Fibroblast of gingiva (primary cell): ENCODE results near the gene NXF1.
"Not testable (repeated sequence)": the region's sequence is repeated elsewhere in the genome, so short reads cannot be mapped to it uniquely, and the experiment has no call there.

Experiments used
- DNase-seq: peaks from one replicate; pipeline ENCODE4 v3.0.0-alpha.2; 2011; ENCODE audit warnings: low read depth

Gene NXF1

DNA sequence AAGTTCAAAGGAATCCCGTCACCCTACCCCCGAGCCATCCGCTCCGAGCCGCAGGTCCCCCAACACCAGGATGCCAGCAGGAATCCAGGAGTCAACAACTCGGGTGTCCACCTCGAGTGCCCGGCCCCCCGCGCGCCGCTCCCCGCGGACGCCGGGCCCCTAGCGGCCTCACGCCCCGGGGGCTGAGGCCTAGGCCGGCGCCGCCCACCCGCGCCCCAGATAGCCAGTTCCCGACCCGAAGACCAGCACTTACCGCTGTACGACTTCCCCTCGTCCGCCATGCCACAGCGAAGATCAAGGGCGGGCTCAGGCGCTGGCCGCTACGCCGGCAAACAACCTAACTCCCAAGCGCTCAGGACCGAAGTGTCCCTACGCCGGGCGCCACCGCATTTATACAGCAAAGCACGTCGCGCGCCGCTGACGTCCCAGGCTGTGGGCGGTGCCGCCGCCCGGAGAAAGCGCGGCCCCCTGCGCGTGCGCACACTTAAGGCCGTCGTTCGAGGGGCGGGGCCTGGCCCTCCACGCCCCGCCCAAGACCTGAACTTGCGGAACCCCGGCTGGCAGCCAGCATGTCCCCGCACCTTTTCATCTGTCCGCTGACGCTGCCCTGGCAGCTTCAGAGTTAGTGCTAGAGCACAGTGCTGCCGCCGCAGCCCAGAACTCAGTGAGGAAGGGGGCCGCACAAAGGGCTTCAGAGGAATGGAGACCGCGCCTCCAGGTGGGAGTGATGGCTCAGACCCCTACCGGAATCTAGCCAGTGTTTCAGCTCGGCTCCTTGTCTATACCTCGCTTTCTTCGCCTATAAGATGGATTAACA, at the start of gene NXF1:
NXF1 (minus strand) TSS at position 365 of the 817 bp plus-strand sequence; CDS start at position 281, 84 bp downstream.
- peak; percentile 95 for DNase-seq

GRCh38 chr11:62854013-62854824, 49.0 kb upstream of the NXF1 start:
- DNase-seq = no peak

DNA sequence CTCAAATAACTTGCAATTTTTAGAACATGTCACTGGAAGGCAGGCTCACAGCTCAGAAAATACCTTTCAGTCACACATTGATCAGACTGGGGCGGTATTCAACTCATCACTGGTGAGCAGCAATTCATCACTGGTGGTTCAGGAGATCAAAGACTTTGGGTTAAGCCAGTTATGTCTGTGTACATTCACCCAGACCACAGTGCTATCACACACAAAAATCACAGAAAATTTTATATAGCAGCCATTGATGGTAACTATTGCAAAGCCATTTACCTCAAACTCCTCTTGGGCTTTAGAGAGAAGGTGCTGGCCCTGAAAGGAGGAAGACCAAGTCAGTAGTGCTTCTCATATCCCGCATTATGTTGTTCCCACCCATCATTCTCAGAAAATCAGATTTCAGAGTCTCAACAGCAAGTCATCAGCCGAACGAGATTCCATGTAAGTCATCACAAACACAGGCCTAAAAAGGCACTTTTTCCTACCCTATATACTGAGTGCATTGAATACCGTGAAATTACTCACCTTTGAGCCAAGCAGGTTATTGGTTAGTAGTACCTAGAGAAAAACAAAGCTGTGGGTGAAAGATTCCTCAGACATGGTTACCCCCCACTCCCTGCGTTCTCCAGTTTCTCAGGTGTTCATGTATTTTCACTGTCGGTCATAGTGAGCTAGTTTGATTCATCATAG, 48.2 kb upstream of the NXF1 start:
- DNase-seq = no peak

DNA sequence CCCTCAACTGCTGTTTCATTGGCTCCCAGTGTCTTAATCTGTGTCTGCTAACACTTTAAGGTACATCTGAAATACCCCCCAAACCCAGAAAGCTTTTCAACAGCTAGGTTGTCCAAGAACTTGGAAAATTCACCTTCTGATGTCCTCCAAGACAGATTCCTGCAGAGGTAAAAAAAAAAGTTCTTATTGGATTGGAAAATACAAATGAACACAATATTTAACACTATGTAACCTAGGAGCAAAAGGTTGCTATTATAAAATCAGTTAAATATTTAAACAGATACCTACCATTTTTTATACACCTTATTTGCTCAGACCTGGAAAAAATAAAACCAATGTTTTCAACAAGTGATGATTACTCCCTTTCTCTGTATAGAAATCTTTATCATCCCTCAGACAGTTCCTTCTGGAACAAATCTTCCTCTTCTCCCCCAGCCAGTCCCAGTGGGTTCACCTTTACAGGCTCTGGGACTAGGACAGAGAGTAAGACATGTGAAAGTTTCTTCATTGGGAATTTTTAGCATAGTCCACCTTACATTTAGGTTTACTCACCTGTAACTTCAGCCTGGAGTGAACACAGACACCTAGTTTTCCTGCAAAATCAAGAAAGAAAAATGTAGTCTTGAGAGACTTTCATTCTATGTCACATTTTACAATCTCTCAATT, 47.4 kb upstream of the NXF1 start:
- DNase-seq = no peak

DNA sequence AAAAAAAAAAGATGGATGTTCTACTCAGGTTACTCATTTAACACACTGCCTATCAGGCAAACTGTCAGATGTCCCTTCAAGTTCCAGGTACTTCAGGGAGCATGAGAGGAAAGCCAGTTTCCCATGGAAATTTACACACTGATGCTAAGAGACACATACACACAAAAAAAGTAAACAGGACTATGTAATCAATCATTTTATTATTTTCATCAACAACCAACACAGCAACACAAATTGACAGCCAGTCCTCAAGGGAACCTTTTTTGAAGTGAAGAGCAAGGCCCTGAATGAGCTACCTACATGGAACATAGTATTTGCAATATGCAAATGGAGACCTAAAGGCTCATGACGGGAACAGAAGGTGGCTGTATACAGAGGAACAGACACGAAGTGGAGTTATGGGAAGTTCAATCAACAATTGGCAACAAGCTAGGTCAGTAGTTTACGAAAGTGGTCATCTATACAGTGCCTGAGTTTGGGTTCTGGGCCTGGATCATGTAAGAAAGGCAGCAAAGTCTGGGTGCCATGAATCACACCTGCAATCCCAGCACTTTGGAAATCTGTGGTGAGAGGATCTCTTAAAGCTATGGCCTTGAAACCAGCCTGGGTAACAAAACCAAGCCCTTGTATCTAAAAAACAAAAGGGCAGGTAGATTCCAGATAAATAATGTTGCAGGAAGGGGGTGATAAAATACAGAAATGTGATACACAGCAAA, 46.7 kb upstream of the NXF1 start:
- no peak for DNase-seq

GRCh38 chr11:62850911-62851806, 45.9 kb upstream of the NXF1 start:
- no peak for DNase-seq

GRCh38 chr11:62847767-62848314, 42.6 kb upstream of the NXF1 start:
- DNase-seq = no peak

GRCh38 chr11:62846177-62846576, 40.9 kb upstream of the NXF1 start:
- no peak for DNase-seq

DNA sequence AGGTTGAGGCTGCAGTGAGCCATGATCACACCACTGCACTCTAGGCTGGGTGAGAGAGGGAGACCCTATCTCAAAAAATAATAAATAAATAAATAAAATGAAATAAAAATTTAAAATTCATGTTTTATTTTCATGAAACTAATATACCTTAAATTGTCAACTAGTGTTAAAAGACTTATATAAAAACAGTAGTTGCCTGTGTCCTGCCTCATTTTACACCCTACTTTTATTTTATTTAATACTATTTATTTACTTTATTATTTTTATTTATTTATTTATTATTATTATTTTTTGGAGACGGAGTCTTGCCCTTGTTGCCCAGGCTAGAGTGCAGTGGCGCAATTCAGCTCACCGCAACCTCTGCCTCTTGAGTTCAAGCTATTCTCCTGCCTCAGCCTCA, 38.9 kb upstream of the NXF1 start:
- no peak for DNase-seq

DNA sequence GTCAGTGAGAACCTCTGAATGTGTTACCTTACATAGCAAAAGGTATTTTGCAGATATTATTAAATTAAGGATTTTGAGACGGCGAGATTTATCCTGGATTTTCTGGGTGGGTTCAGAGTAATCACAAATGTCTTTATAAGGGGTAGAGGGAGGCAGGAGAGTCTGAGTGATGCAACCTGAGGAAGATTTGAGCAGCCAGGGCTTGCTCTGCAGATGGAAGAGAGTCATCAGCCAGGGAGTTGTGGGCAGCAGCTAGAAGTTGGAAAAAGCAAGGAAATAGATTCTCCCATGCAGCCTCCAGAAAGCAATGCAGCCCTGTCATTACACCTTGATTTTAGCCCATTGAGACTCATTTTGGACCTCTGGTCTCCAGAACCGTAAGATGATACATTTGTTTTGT, 38.2 kb upstream of the NXF1 start:
- DNase-seq = no peak

DNA sequence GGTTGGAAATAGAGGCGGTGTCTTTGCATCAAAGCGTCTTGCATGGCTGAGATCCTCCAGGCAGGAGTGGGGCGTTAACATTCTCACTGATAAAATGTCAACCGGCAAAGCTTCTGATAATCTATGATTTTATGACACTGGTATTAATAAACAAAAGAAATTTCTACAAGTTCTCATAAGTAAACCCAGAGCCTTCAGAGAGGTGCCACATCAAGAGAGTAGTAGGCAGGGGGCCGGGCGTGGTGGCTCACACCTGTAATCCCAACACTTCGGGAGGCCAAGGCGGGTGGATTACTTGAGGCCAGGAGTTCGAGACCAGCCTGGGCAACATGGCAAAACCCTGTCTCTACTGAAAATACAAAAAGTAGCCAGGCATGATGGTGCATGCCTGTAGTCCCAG, 37.7 kb upstream of the NXF1 start:
- DNase-seq = not testable (repeated sequence)

DNA sequence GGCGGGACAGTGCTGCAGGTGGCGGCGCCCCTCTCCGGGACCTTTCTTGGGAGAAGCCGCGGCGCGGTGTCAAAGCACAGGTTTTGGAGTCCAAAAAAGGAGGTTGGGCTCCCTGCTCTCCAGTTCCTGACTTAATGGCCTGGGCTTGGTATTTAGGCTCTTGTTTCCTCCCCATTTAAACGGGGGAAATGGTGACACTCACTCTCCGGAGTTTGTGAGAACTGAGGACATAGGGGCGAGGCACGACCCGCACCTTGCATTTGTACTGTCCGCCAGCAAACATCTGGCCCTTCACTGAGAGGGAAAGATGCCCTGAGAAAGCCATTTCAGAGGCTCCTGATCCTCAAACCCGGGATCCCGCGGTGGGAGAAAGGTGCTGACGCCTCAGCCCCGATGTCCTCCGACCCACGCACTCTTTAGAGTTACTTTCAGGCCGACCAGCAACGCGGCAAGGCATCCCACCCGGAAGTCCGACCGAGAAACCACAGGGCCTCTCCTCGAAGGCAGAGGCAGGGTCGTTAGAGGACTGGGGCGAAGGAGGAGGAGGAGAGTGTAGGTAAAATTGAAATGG, 37.0 kb upstream of the NXF1 start:
- DNase-seq = no peak

DNA sequence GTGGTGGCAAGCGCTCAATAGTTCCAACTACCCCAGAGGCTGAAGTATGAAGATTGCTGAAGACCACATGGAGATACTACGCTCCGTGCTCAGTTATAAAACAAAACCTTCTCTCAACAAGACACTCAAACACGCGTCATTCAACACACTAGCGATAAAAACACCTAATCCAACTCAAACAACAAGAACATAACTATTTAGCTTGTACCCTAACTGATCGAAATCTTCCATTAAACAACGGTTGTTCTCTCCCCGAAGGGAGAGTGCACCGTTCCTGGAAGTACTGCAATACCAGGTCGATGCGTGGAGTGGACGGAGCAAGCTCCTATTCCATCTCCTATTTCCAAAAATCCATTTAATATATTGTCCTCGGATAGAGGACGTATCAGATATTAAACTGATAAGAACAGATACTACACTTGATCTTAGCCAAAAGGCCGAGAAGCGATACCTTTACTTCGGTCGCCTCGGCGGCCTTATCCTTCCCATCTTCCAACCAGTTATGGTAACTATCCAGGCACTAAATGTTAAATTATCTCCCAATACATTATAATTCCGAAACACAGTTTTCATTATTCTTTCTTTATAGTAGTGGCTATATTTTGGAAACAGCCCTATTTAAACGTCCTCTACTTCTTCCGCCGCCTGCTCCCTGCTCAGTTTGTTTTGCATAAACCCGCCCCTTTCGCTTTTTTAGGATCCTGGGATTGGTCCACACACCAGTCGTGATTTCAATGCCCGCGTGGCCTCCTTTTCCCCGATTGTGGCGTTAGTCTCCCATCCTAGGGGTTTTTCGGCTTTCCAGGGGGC, 36.3 kb upstream of the NXF1 start:
- peak; percentile 100 for DNase-seq

GRCh38 chr11:62840721-62841360, 35.6 kb upstream of the NXF1 start:
- peak; percentile 74 for DNase-seq

GRCh38 chr11:62839050-62839945, 34.1 kb upstream of the NXF1 start, which contains the start of gene WDR74:
TSS of gene WDR74 (minus strand) at chr11:62839590. CDS start at chr11:62839570, 20 bp downstream.
- peak; percentile 88 for DNase-seq

DNA sequence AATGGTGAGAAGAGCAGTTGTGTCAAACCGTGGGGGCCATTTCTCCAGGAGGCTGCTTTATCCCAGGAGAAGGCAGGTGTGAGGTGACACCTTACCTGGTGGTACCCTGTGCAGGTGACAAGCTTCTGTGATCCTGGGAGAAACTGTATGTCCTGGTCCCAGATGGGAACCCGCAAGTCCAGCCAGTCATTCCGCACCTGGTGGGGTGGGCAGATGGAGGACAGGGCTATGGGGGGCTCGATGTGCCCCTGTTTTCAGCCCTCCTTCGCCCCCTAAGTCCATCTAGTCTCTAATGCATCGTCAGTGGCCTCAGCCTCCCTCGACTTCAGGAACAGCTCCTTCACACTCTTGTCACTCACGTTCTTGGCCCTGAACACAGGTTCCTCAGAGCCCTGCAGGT, 30.1 kb upstream of the NXF1 start:
- no peak for DNase-seq
